ENCODE results near the gene FAM72B.
"Not testable (repeated sequence)": the region's sequence is repeated elsewhere in the genome, so short reads cannot be mapped to it uniquely, and the experiment has no call there.

Gene FAM72B

GRCh38 chr1:121199763-121200162, 15.6 kb upstream of the FAM72B start:
- DNase-seq = not testable (repeated sequence)

GRCh38 chr1:121197095-121197882, 13.1 kb upstream of the FAM72B start:
- DNase-seq = not testable (repeated sequence)

GRCh38 chr1:121192512-121192911, 8.4 kb upstream of the FAM72B start:
- DNase-seq = not testable (repeated sequence)

- DNase-seq = not testable (repeated sequence)
Measured at GRCh38 chr1:121187914-121188313, 3.8 kb upstream of the FAM72B start.

- not testable (repeated sequence) for DNase-seq
Measured at GRCh38 chr1:121186191-121186590, 2.1 kb upstream of the FAM72B start.

- DNase-seq = not testable (repeated sequence)
Measured at GRCh38 chr1:121185140-121185708, 1.1 kb upstream of the FAM72B start.

GRCh38 chr1:121183867-121184266, 273 bp downstream of the FAM72B start:
- DNase-seq = not testable (repeated sequence)

- DNase-seq = not testable (repeated sequence)
Measured at GRCh38 chr1:121178197-121178596, 5.9 kb downstream of the FAM72B start.

- not testable (repeated sequence) for DNase-seq
Measured at GRCh38 chr1:121176649-121177048, 7.5 kb downstream of the FAM72B start.

- not testable (repeated sequence) for DNase-seq
Measured at GRCh38 chr1:121168152-121168668, 15.9 kb downstream of the FAM72B start.

GRCh38 chr1:121167225-121167738, 16.9 kb downstream of the FAM72B start:
- DNase-seq = not testable (repeated sequence)

GRCh38 chr1:121165296-121165695, 18.8 kb downstream of the FAM72B start:
- not testable (repeated sequence) for DNase-seq

- not testable (repeated sequence) for DNase-seq
Measured at GRCh38 chr1:121163850-121164757, 20.0 kb downstream of the FAM72B start.

GRCh38 chr1:121161199-121161901, 22.8 kb downstream of the FAM72B start:
- not testable (repeated sequence) for DNase-seq

- not testable (repeated sequence) for DNase-seq
Measured at GRCh38 chr1:121160118-121160517, 24.0 kb downstream of the FAM72B start.

- not testable (repeated sequence) for DNase-seq
Measured at GRCh38 chr1:121157609-121158008, 26.5 kb downstream of the FAM72B start.

- not testable (repeated sequence) for DNase-seq
Measured at GRCh38 chr1:121156958-121157603, 27.1 kb downstream of the FAM72B start.

GRCh38 chr1:121155671-121156358, 28.3 kb downstream of the FAM72B start:
- DNase-seq = not testable (repeated sequence)

- DNase-seq = not testable (repeated sequence)
Measured at GRCh38 chr1:121154811-121155210, 29.3 kb downstream of the FAM72B start.

- DNase-seq = not testable (repeated sequence)
Measured at GRCh38 chr1:121152788-121153187, 31.4 kb downstream of the FAM72B start.

- DNase-seq = not testable (repeated sequence)
Measured at GRCh38 chr1:121151294-121151693, 32.8 kb downstream of the FAM72B start.

All from activated effector memory CD4-positive, alpha-beta T cell treated with Interleukin-2 at 50 U/mL for 16 hours (primary cell).